Trophoblast cell (in vitro differentiated cells and primary cell): ENCODE data around the gene ADTRP.

Experiments used
- DNase-seq, 2 donors: peaks; one replicate each; pipeline ENCODE4 v3.0.0-alpha.2; 2016
- H2AFZ ChIP-seq: 2 replicates; pipeline ENCODE4 v1.6.1; 2013; ENCODE audit warnings: low read length, moderate library complexity, mild to moderate bottlenecking; ENCODE audit not compliant: insufficient read depth, poor library complexity
- H2AK5ac ChIP-seq: 2 replicates; pipeline ENCODE4 v1.6.1; 2013; ENCODE audit warnings: mild to moderate bottlenecking, low read length
- H2BK120ac ChIP-seq: 2 replicates; pipeline ENCODE4 v1.6.1; 2013; ENCODE audit warnings: low read length, mild to moderate bottlenecking, moderate library complexity; ENCODE audit not compliant: insufficient read depth, poor library complexity
- H2BK12ac ChIP-seq: 2 replicates; pipeline ENCODE4 v1.6.1; 2013; ENCODE audit warnings: mild to moderate bottlenecking, low read length, moderate library complexity
- H2BK5ac ChIP-seq: 2 replicates; pipeline ENCODE4 v1.6.1; 2013; ENCODE audit warnings: low read length, low read depth, moderate library complexity, mild to moderate bottlenecking; ENCODE audit not compliant: poor library complexity
- H3K14ac ChIP-seq: 2 replicates; pipeline ENCODE4 v1.6.1; 2013; ENCODE audit warnings: mild to moderate bottlenecking, low read length
- H3K18ac ChIP-seq: 2 replicates; pipeline ENCODE4 v1.6.1; 2013; ENCODE audit warnings: mild to moderate bottlenecking, low read length
- H3K23ac ChIP-seq: 2 replicates; pipeline ENCODE4 v1.6.1; 2013; ENCODE audit warnings: low read length
- H3K27ac ChIP-seq: 2 replicates; pipeline ENCODE4 v1.5.1; 2013; ENCODE audit warnings: low read depth, mild to moderate bottlenecking, inconsistent platforms, low read length, moderate library complexity
- H3K27me3 ChIP-seq: 2 replicates; pipeline ENCODE4 v1.6.1; 2013; ENCODE audit warnings: inconsistent platforms, mild to moderate bottlenecking, low read length, moderate library complexity; ENCODE audit not compliant: insufficient read depth
- H3K36me3 ChIP-seq, 2 experiments: 1 replicate in 1 of 2; 2 replicates in 1 of 2; pipeline ENCODE4 v1.6.1; 2013; ENCODE audit warnings: low read length in 2 of 2, mild to moderate bottlenecking in 2 of 2, moderate library complexity in 1 of 2; ENCODE audit not compliant: insufficient read depth in 2 of 2, control insufficient read depth in 1 of 2
- H3K4ac ChIP-seq: 2 replicates; pipeline ENCODE4 v1.6.1; 2013; ENCODE audit warnings: low read depth, mild to moderate bottlenecking, low read length, moderate library complexity
- H3K4me1 ChIP-seq, 2 experiments: 1 replicate in 1 of 2; 2 replicates in 1 of 2; pipeline ENCODE4 v1.6.1; 2013; ENCODE audit warnings: low read length in 2 of 2, mild to moderate bottlenecking in 2 of 2, moderate library complexity in 1 of 2; ENCODE audit not compliant: insufficient read depth in 2 of 2, control insufficient read depth in 1 of 2
- H3K4me2 ChIP-seq: 2 replicates; pipeline ENCODE4 v1.6.1; 2013; ENCODE audit warnings: inconsistent platforms, mild to moderate bottlenecking, low read length, moderate library complexity
- H3K4me3 ChIP-seq: 2 replicates; pipeline ENCODE4 v1.5.1; 2013; ENCODE audit warnings: mild to moderate bottlenecking, low read depth, low read length, inconsistent platforms
- H3K79me1 ChIP-seq: one replicate; pipeline ENCODE4 v1.6.1; 2013; ENCODE audit warnings: low read length
- H3K79me2 ChIP-seq: 2 replicates; pipeline ENCODE4 v1.6.1; 2013; ENCODE audit warnings: low read length, mild to moderate bottlenecking; ENCODE audit not compliant: control insufficient read depth, insufficient read depth, poor library complexity
- H3K9ac ChIP-seq: 2 replicates; pipeline ENCODE4 v1.6.1; 2013; ENCODE audit warnings: mild to moderate bottlenecking, low read length
- H3K9me3 ChIP-seq: 2 replicates; pipeline ENCODE4 v1.6.1; 2013; ENCODE audit warnings: low read depth, mild to moderate bottlenecking, control low read depth, inconsistent platforms, low read length; ENCODE audit not compliant: insufficient read depth
- H4K12ac ChIP-seq: 2 replicates; pipeline ENCODE4 v1.6.1; 2013; ENCODE audit warnings: low read depth, mild to moderate bottlenecking, low read length, moderate library complexity
- H4K8ac ChIP-seq: 2 replicates; pipeline ENCODE4 v1.6.1; 2013; ENCODE audit warnings: low read depth, mild to moderate bottlenecking, low read length, moderate library complexity
- H4K91ac ChIP-seq: one replicate; pipeline ENCODE4 v1.6.1; 2013; ENCODE audit warnings: low read depth, mild to moderate bottlenecking, low read length, moderate library complexity
- WGBS: extraction: QIAGEN DNeasy Blood & Tissue Kit; methylation state at CpG from one replicate; pipeline ENCODE4 v1.1.7; 2013; ENCODE audit warnings: missing lambda C conversion rate; ENCODE audit not compliant: insufficient read length, insufficient coverage; ENCODE audit errors: extremely low coverage; 5-methylcytosine and 5-hydroxymethylcytosine counted together

ADTRP gene

DNA sequence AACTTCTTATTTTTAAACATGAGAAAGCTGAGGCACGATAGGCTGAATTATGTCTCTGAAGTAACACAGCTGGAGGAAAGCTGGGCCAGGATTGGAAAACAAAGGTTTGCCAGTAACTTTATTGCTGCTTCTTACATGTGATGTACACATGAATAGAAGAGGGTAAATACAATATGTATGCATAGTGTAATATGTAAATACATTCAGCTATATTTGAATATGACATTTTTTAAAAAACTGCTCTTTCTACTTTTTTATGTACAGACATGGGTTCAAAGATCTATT is 90.2 kb downstream of the ADTRP start:
- Histone ChIP-seq H3K4me3 (no peak overlapping the region), H4K12ac (no peak overlapping the region)

DNA sequence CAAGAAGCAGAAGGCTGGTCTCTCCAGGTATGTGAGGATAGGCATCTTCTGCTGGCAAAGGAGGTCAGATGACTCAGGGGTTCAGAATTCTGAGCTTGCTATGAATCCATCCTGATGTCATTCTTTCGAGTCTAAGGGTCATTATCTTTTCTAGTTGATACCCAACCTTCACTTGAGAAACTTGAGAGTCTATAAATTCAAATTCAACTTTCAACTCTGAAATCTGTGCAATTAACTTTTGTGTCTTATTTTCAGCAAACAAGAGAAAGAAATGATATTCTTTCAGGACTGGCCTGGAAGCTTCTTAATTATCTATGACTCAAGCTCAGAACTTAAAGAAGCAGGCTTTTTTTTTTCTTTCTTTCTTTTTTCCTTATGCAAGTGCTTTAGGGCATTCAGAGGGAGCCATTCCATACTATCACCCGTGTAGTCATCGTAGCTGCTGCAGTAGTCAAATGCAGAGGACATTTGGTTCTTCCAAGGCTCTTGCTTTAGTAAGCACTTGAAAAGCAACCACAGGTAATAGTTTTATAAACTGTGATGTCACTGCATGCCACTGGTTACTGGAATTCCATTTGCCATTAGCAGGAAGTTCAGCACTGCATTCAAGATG is 93.0 kb downstream of the ADTRP start:
- Histone ChIP-seq H3K9ac (no peak overlapping the region), H3K4me3 (no peak overlapping the region), H3K36me3 (peaks cover 0 to 3% of the 10 kb centered on the region in 2 experiments), H3K9me3 (peaks cover 5% of the 10 kb centered on the region), H3K4ac (no peak overlapping the region), H3K18ac (no peak overlapping the region), H4K91ac (peak overlapping the region; percentile 49), H2BK120ac (peak overlapping the region; percentile 3), H3K27ac (peak overlapping the region; percentile 54), H3K23ac (no peak overlapping the region), H3K14ac (peak overlapping the region; percentile 13), H2AK5ac (peak overlapping the region; percentile 13), H4K8ac (peak overlapping the region; percentile 5), H3K4me2 (peak overlapping the region; percentile 20), H3K27me3 (no peaks in the 10 kb centered on the region), H3K4me1 (peaks cover 8 to 17% of the 10 kb centered on the region in 2 experiments), H2AFZ (no peak overlapping the region), H3K79me1 (peaks cover 11% of the 10 kb centered on the region), H3K79me2 (no peaks in the 10 kb centered on the region), H4K12ac (no peak overlapping the region), H2BK12ac (peak overlapping the region; percentile 64), H2BK5ac (peak overlapping the region; percentile 11)
- peak; percentile 83 to 96 for DNase-seq
- no CpG with 5 or more reads among the region's 3 CpGs for WGBS

More for the DNA sequence above, 90.2 kb downstream of the ADTRP start:
- Histone ChIP-seq H3K27ac (no peak overlapping the region), H2BK120ac (no peak overlapping the region), H3K4me1 (peaks cover 8 to 17% of the 10 kb centered on the region in 2 experiments), H2AFZ (no peak overlapping the region), H3K9ac (no peak overlapping the region), H2BK12ac (no peak overlapping the region), H3K27me3 (no peaks in the 10 kb centered on the region), H3K79me2 (no peaks in the 10 kb centered on the region), H3K18ac (no peak overlapping the region), H3K36me3 (no peaks in the 10 kb centered on the region), H2AK5ac (no peak overlapping the region), H3K9me3 (peaks cover 1% of the 10 kb centered on the region), H3K79me1 (peaks cover 11% of the 10 kb centered on the region), H3K23ac (no peak overlapping the region), H2BK5ac (no peak overlapping the region), H3K14ac (no peak overlapping the region), H3K4me2 (no peak overlapping the region), H3K4ac (no peak overlapping the region), H4K91ac (no peak overlapping the region), H4K8ac (no peak overlapping the region)
- DNase-seq = no peak
- WGBS = no CpG with 5 or more reads among the region's 1 CpG

DNA sequence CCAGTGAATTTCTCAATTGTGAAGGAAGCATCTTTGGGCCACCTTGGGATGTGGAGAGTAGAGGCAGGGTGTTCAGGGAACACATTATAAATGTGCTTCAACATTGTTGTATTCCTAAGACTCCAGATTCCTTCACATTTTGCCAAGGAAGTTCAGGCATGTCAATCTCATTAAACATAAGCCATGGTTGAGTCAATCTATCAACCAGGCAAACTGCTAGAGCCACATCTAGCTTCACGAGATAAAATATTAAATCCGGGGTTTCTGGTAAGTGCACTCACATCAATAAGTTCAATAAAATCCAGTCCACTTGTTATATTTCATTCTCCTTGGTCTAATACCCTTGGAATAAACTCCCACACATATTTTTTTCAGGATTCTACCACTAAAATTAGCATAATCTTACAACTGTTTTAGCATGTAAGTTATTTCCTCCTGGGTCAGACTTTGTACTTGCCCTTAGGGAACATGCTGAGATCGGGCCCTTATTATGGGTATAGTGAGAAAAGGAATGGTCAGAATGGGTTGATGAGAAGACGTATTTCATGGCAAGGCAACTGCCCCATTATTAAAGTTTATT is 93.6 kb downstream of the ADTRP start:
- H3K9me3 ChIP-seq = peaks cover 5% of the 10 kb centered on the region
- no peak overlapping the region for H4K8ac ChIP-seq
- H2AK5ac ChIP-seq = no peak overlapping the region
- H3K23ac ChIP-seq = no peak overlapping the region
- no peak overlapping the region for H4K12ac ChIP-seq
- peak overlapping the region; percentile 21 for H2BK120ac ChIP-seq
- no peak overlapping the region for H3K14ac ChIP-seq
- no peak for DNase-seq
- H3K4me2 ChIP-seq = no peak overlapping the region
- H3K27ac ChIP-seq = peak overlapping the region; percentile 54
- no peak overlapping the region for H4K91ac ChIP-seq
- H3K9ac ChIP-seq = no peak overlapping the region
- peaks cover 8 to 17% of the 10 kb centered on the region in 2 experiments for H3K4me1 ChIP-seq
- H3K4ac ChIP-seq = no peak overlapping the region
- peaks cover 11% of the 10 kb centered on the region for H3K79me1 ChIP-seq
- no peak overlapping the region for H3K18ac ChIP-seq
- WGBS = no CpG with 5 or more reads among the region's 4 CpGs
- no peaks in the 10 kb centered on the region for H3K79me2 ChIP-seq
- H3K4me3 ChIP-seq = no peak overlapping the region
- no peaks in the 10 kb centered on the region for H3K27me3 ChIP-seq
- no peak overlapping the region for H2AFZ ChIP-seq
- peak overlapping the region; percentile 27 for H2BK5ac ChIP-seq
- peaks cover 0 to 3% of the 10 kb centered on the region in 2 experiments for H3K36me3 ChIP-seq
- H2BK12ac ChIP-seq = peak overlapping the region; percentile 6

DNA sequence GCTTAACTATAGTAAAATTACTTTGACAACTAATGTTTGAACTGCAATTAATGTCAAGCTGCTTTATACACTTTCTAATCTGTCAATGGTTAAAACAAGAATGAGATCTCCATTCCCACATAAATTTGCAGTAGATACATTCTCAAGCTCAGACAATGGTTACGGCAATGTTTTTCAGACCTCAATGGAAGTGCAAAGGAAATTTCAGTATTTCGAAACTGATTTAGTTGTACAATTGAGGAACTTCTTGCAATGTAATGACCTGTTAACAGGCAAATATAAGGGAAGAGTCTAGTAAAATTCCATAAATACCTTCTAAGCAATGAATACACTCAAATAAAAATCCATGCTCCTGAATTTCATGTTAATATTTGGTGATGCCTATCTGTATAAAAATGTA is 94.7 kb downstream of the ADTRP start:
- H2AFZ ChIP-seq = no peak overlapping the region
- no peak for DNase-seq
- H3K9me3 ChIP-seq = peaks cover 5% of the 10 kb centered on the region
- peaks cover 0 to 3% of the 10 kb centered on the region in 2 experiments for H3K36me3 ChIP-seq
- no peak overlapping the region for H3K23ac ChIP-seq
- no peak overlapping the region for H3K18ac ChIP-seq
- H3K79me2 ChIP-seq = no peaks in the 10 kb centered on the region
- H2BK120ac ChIP-seq = no peak overlapping the region
- H2BK12ac ChIP-seq = no peak overlapping the region
- peaks cover 11% of the 10 kb centered on the region for H3K79me1 ChIP-seq
- no peak overlapping the region for H3K4ac ChIP-seq
- WGBS = no CpG with 5 or more reads among the region's 2 CpGs
- H3K27me3 ChIP-seq = no peaks in the 10 kb centered on the region
- H4K91ac ChIP-seq = no peak overlapping the region
- H3K4me3 ChIP-seq = no peak overlapping the region
- no peak overlapping the region for H4K12ac ChIP-seq
- peaks cover 8 to 17% of the 10 kb centered on the region in 2 experiments for H3K4me1 ChIP-seq
- no peak overlapping the region for H2BK5ac ChIP-seq
- H3K14ac ChIP-seq = no peak overlapping the region
- H2AK5ac ChIP-seq = no peak overlapping the region
- H3K4me2 ChIP-seq = no peak overlapping the region
- H3K27ac ChIP-seq = no peak overlapping the region
- H4K8ac ChIP-seq = no peak overlapping the region
- no peak overlapping the region for H3K9ac ChIP-seq
